ENCODE data around the gene TGDS.

- TF ChIP-seq, protein P1, sequence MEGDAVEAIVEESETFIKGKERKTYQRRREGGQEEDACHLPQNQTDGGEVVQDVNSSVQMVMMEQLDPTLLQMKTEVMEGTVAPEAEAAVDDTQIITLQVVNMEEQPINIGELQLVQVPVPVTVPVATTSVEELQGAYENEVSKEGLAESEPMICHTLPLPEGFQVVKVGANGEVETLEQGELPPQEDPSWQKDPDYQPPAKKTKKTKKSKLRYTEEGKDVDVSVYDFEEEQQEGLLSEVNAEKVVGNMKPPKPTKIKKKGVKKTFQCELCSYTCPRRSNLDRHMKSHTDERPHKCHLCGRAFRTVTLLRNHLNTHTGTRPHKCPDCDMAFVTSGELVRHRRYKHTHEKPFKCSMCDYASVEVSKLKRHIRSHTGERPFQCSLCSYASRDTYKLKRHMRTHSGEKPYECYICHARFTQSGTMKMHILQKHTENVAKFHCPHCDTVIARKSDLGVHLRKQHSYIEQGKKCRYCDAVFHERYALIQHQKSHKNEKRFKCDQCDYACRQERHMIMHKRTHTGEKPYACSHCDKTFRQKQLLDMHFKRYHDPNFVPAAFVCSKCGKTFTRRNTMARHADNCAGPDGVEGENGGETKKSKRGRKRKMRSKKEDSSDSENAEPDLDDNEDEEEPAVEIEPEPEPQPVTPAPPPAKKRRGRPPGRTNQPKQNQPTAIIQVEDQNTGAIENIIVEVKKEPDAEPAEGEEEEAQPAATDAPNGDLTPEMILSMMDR (IDR thresholded peaks at IDR 0.05; ENCODE audit: poor library complexity), result no peak
- TF ChIP-seq EZH2phosphoT487 (IDR thresholded peaks at IDR 0.05; ENCODE audit: low read depth, severe bottlenecking, unreplicated experiment) (no peak), EZH2 (IDR thresholded peaks at IDR 0.05; ENCODE audit: borderline replicate concordance) (no peak)
These were observed 34.8 kb downstream of the TGDS start for GRCh38 chr13:94561126-94561525.

All from hepatocyte (in vitro differentiated cells).